H9 (cell line): Measurements from ENCODE around the gene TXNL4A. TPM values are rescaled to one million over a fixed set of nuclear protein-coding genes. Genes with fewer than 3 reads are reported as not detected.

Source experiments
- DNase-seq: peaks from one replicate; pipeline ENCODE4 v3.0.0-alpha.2; 2017
- H2AFZ ChIP-seq: one replicate; pipeline ENCODE4 v1.6.1; 2013; ENCODE audit warnings: mild to moderate bottlenecking, low read length, control low read depth, moderate library complexity
- H2AK5ac ChIP-seq: 2 replicates; pipeline ENCODE4 v1.6.1; 2013; ENCODE audit warnings: low read length, control low read depth, mixed read lengths; ENCODE audit not compliant: insufficient read length
- H2BK120ac ChIP-seq: one replicate; pipeline ENCODE4 v1.6.1; 2013; ENCODE audit warnings: low read depth, mild to moderate bottlenecking, low read length, control low read depth, inconsistent platforms; ENCODE audit not compliant: poor library complexity, severe bottlenecking
- H2BK12ac ChIP-seq: 2 replicates; pipeline ENCODE4 v1.6.1; 2013; ENCODE audit warnings: low read length, control low read depth, mixed read lengths, low read depth; ENCODE audit not compliant: insufficient read length
- H2BK15ac ChIP-seq: 2 replicates; pipeline ENCODE4 v1.6.1; 2013; ENCODE audit warnings: low read depth, low read length, control low read depth
- H2BK20ac ChIP-seq: one replicate; pipeline ENCODE4 v1.6.1; 2013; ENCODE audit warnings: low read depth, mild to moderate bottlenecking, low read length, control low read depth, inconsistent platforms; ENCODE audit not compliant: poor library complexity, severe bottlenecking
- H2BK5ac ChIP-seq: 2 replicates; pipeline ENCODE4 v1.6.1; 2013; ENCODE audit warnings: low read length, control low read depth, mixed read lengths; ENCODE audit not compliant: insufficient read length
- H3K14ac ChIP-seq: 2 replicates; pipeline ENCODE4 v1.6.1; 2013; ENCODE audit warnings: low read length, control low read depth; ENCODE audit not compliant: insufficient read depth
- H3K18ac ChIP-seq: 2 replicates; pipeline ENCODE4 v1.6.1; 2013; ENCODE audit warnings: low read depth, mild to moderate bottlenecking, mixed read lengths, low read length, control low read depth; ENCODE audit not compliant: insufficient read length
- H3K23ac ChIP-seq: 2 replicates; pipeline ENCODE4 v1.6.1; 2013; ENCODE audit warnings: low read length, control low read depth, mixed read lengths, low read depth; ENCODE audit not compliant: insufficient read length
- H3K23me2 ChIP-seq: 2 replicates; pipeline ENCODE4 v1.6.1; 2013; ENCODE audit warnings: low read depth, mild to moderate bottlenecking, mixed read lengths, low read length, control low read depth; ENCODE audit not compliant: insufficient read length, poor library complexity, severe bottlenecking
- H3K27ac ChIP-seq: 2 replicates; pipeline ENCODE4 v1.5.1; 2013; ENCODE audit warnings: low read length, control low read depth, mixed read lengths, low read depth; ENCODE audit not compliant: insufficient read length
- H3K27me3 ChIP-seq: 2 replicates; pipeline ENCODE4 v1.6.1; 2013; ENCODE audit warnings: low read length, control low read depth, inconsistent platforms; ENCODE audit not compliant: insufficient read depth
- H3K4ac ChIP-seq: 2 replicates; pipeline ENCODE4 v1.6.1; 2013; ENCODE audit warnings: low read depth, mild to moderate bottlenecking, control low read depth, inconsistent platforms, low read length, moderate library complexity
- H3K4me1 ChIP-seq: 2 replicates; pipeline ENCODE4 v1.6.1; 2013; ENCODE audit warnings: low read length, control low read depth, inconsistent platforms; ENCODE audit not compliant: insufficient read depth
- H3K4me2 ChIP-seq: 2 replicates; pipeline ENCODE4 v1.6.1; 2013; ENCODE audit warnings: low read length, control low read depth, mixed read lengths; ENCODE audit not compliant: insufficient read length, insufficient read depth
- H3K56ac ChIP-seq: 2 replicates; pipeline ENCODE4 v1.6.1; 2013; ENCODE audit warnings: low read depth, mild to moderate bottlenecking, mixed read lengths, low read length, control low read depth; ENCODE audit not compliant: insufficient read length
- H3K79me1 ChIP-seq: 2 replicates; pipeline ENCODE4 v1.6.1; 2013; ENCODE audit warnings: low read depth, mild to moderate bottlenecking, moderate library complexity, low read length, control low read depth, inconsistent platforms; ENCODE audit not compliant: insufficient read depth, poor library complexity, severe bottlenecking
- H3K79me2 ChIP-seq: 2 replicates; pipeline ENCODE4 v1.6.1; 2013; ENCODE audit warnings: low read length, control low read depth, inconsistent platforms; ENCODE audit not compliant: insufficient read depth
- H3K9ac ChIP-seq: 2 replicates; pipeline ENCODE4 v1.6.1; 2013; ENCODE audit warnings: low read length, control low read depth, mixed read lengths; ENCODE audit not compliant: insufficient read length; ENCODE audit errors: extremely low read depth
- H3K9me3 ChIP-seq: one replicate; pipeline ENCODE4 v1.6.1; 2013; ENCODE audit warnings: low read depth, low read length, inconsistent platforms; ENCODE audit not compliant: control insufficient read depth
- H3T11ph ChIP-seq: one replicate; pipeline ENCODE4 v1.6.1; 2013; ENCODE audit warnings: mild to moderate bottlenecking, low read length, control low read depth, inconsistent platforms
- H4K20me1 ChIP-seq: one replicate; pipeline ENCODE4 v1.6.1; 2013; ENCODE audit not compliant: control insufficient read depth, insufficient read length, insufficient read depth
- H4K5ac ChIP-seq: 2 replicates; pipeline ENCODE4 v1.6.1; 2013; ENCODE audit warnings: low read depth, mild to moderate bottlenecking, mixed read lengths, low read length, control low read depth; ENCODE audit not compliant: insufficient read length
- H4K8ac ChIP-seq: replicated peaks from 2 replicates; pipeline ENCODE4 v1.6.1; 2013; ENCODE audit warnings: low read length, control low read depth, mixed read lengths, low read depth; ENCODE audit not compliant: insufficient read length
- H4K91ac ChIP-seq: 2 replicates; pipeline ENCODE4 v1.6.1; 2013; ENCODE audit warnings: low read depth, mild to moderate bottlenecking, moderate library complexity, mixed read lengths, low read length, control low read depth; ENCODE audit not compliant: insufficient read length
- H3K27ac Mint-ChIP-seq, 3 experiments: 2 replicates in 2 of 3; 3 replicates in 1 of 3; pipeline ENCODE4 v1.8.0; 2020 to 2021; ENCODE audit warnings: mixed read lengths in 3 of 3, mild to moderate bottlenecking in 1 of 3, moderate library complexity in 1 of 3
- H3K27me3 Mint-ChIP-seq: 2 replicates; pipeline ENCODE4 v1.8.0; 2021; ENCODE audit warnings: low read depth, mild to moderate bottlenecking, moderate library complexity, mixed read lengths
- H3K36me3 Mint-ChIP-seq, 3 experiments: 2 replicates in 2 of 3; 3 replicates in 1 of 3; pipeline ENCODE4 v1.8.0; 2020 to 2021; ENCODE audit warnings: low read depth in 3 of 3, mixed read lengths in 3 of 3; ENCODE audit not compliant: insufficient read depth in 1 of 3
- H3K4me1 Mint-ChIP-seq, 2 experiments: 2 replicates each; pipeline ENCODE4 v1.8.0; 2020; ENCODE audit warnings: mixed read lengths in 2 of 2
- H3K4me3 Mint-ChIP-seq, 2 experiments: 2 replicates in 1 of 2; 3 replicates in 1 of 2; pipeline ENCODE4 v1.8.0; 2020 to 2021; ENCODE audit warnings: mild to moderate bottlenecking in 2 of 2, mixed read lengths in 2 of 2, moderate library complexity in 1 of 2
- H3K9me3 Mint-ChIP-seq, 2 experiments: 2 replicates in 1 of 2; 3 replicates in 1 of 2; pipeline ENCODE4 v1.8.0; 2020; ENCODE audit warnings: mild to moderate bottlenecking in 2 of 2, mixed read lengths in 2 of 2, moderate library complexity in 1 of 2
- WGBS: extraction: QIAGEN DNeasy Blood & Tissue Kit; methylation state at CpG from one replicate; pipeline ENCODE4 v1.1.7; 2013; ENCODE audit warnings: missing lambda C conversion rate, low lambda C conversion rate, mixed read lengths; ENCODE audit not compliant: insufficient read length; ENCODE audit errors: extremely low coverage; 5-methylcytosine and 5-hydroxymethylcytosine counted together
- total RNA-seq: library from RNA; stranded (reverse); gene quantifications from 2 replicates; pipeline ENCODE4 v1.2.1, GENCODE V29; 2021
- TF ChIP-seq, protein P1 (sequence below): fragments of 200-600 bp; sonication (generic); conservative IDR thresholded peaks from 3 replicates; pipeline ENCODE4 v1.8.0; 2021; ENCODE audit warnings: antibody characterized with exemption, mild to moderate bottlenecking

TXNL4A gene
- total RNA-seq, 1 experiment from 2014 or later = 163 TPM

DNA sequence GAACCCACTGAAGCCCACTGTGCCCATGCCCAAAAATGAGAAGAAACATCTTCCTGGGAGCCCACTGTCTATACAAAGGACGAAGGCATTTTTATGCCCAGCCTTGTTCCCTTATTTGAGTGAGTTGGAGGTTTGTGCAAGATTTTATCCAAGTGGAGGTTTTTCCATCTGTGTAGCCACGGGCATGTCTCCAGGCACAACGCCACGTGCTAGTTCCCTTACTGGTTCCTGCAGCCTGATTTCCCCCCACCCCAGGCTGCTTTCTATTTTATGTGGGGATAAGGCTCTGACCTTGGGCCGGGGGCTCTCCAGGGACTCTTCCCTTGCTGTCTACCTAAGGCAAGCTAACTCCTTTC is 22.2 kb upstream of the TXNL4A start:
- no peak overlapping the region for H3K4me2 ChIP-seq
- no peak overlapping the region; a peak in 1 of 7 replicates for H3K27ac Mint-ChIP-seq
- no peaks in the 10 kb centered on the region; the same call in 1 of the 2 replicates for H3K4me1 ChIP-seq
- H3K27ac ChIP-seq = no peak overlapping the region
- no peak overlapping the region for H2BK5ac ChIP-seq
- H3K4me1 Mint-ChIP-seq = peaks cover 13 to 17% of the 10 kb centered on the region in 2 experiments
- no CpG with 5 or more reads among the region's 5 CpGs for WGBS
- no peak overlapping the region for H2BK120ac ChIP-seq
- no peaks in the 10 kb centered on the region for H3K27me3 ChIP-seq
- H3K23me2 ChIP-seq = no peaks in the 10 kb centered on the region
- no peak overlapping the region for H2AFZ ChIP-seq
- no peak overlapping the region for H4K91ac ChIP-seq
- TF ChIP-seq, protein P1, sequence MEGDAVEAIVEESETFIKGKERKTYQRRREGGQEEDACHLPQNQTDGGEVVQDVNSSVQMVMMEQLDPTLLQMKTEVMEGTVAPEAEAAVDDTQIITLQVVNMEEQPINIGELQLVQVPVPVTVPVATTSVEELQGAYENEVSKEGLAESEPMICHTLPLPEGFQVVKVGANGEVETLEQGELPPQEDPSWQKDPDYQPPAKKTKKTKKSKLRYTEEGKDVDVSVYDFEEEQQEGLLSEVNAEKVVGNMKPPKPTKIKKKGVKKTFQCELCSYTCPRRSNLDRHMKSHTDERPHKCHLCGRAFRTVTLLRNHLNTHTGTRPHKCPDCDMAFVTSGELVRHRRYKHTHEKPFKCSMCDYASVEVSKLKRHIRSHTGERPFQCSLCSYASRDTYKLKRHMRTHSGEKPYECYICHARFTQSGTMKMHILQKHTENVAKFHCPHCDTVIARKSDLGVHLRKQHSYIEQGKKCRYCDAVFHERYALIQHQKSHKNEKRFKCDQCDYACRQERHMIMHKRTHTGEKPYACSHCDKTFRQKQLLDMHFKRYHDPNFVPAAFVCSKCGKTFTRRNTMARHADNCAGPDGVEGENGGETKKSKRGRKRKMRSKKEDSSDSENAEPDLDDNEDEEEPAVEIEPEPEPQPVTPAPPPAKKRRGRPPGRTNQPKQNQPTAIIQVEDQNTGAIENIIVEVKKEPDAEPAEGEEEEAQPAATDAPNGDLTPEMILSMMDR = no peak
- no peak overlapping the region for H2BK20ac ChIP-seq
- no peak overlapping the region for H3K23ac ChIP-seq
- peaks cover 66 to 70% of the 10 kb centered on the region in 2 experiments for H3K9me3 Mint-ChIP-seq
- no peak overlapping the region for H3T11ph ChIP-seq
- no peak overlapping the region for H3K56ac ChIP-seq
- no peak overlapping the region for H3K4me3 Mint-ChIP-seq
- H3K79me1 ChIP-seq = no peaks in the 10 kb centered on the region
- H2AK5ac ChIP-seq = no peak overlapping the region
- no peak for DNase-seq
- no peak overlapping the region for H4K5ac ChIP-seq
- no peaks in the 10 kb centered on the region; the same call in 1 of the 2 replicates for H3K27me3 Mint-ChIP-seq
- H3K9ac ChIP-seq = no peak overlapping the region
- H3K14ac ChIP-seq = no peak overlapping the region
- H2BK12ac ChIP-seq = no peak overlapping the region
- H3K36me3 Mint-ChIP-seq = peaks cover 10 to 37% (median 12%) of the 10 kb centered on the region in 3 experiments
- H2BK15ac ChIP-seq = no peak overlapping the region
- no peak overlapping the region for H4K8ac ChIP-seq
- H3K4ac ChIP-seq = no peak overlapping the region
- no peak overlapping the region for H3K18ac ChIP-seq
- H3K9me3 ChIP-seq = no peaks in the 10 kb centered on the region
- H3K79me2 ChIP-seq = no peaks in the 10 kb centered on the region
- no peaks in the 10 kb centered on the region for H4K20me1 ChIP-seq
